HG03460 (cell line): ENCODE results near the gene LNX1.

Experiments used
- ATAC-seq: cut with Tn5 transposase; IDR thresholded peaks from one replicate; pipeline ENCODE4 v1.9.1; 2021; ENCODE audit not compliant: unreplicated experiment

LNX1 gene

DNA sequence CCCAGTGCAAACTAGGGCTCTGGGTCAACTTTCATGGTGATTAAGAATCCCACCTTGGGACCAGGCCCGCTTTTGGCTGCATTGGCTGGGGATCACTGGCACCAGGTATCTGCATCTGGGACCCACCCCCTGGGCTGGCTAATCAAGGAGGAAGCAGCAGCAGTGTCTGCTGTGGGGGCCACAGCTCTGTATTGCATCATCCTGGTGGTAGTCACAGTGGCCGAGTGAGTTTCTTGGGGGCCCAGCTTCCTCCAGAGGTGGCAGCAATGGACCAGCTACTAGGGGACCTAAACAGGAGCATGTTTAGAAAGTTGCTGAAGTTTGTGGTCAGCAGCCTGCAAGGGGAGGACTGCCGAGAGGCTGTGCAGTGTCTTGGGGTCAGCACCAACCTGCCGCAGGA, 15.7 kb downstream of the LNX1 start:
- no peak for ATAC-seq

DNA sequence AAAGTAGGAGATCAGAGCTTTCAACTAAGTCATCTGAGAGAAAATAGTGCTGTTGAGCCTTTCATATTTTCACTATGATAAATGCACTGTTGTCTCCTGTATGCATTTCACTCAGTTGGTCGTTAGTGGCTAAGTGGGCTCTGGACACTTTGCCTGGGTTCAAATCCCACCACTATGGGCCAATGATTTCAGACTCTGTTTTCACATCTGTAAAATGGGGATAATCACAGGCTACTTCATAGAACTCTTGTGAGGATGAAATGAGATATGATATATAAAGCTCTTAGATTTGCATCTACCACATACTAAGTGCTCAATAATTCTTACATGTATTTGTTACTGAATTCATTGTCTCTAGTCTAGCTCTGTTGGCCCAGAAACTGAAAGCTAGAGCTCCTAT, 16.8 kb downstream of the LNX1 start:
- no peak for ATAC-seq

DNA sequence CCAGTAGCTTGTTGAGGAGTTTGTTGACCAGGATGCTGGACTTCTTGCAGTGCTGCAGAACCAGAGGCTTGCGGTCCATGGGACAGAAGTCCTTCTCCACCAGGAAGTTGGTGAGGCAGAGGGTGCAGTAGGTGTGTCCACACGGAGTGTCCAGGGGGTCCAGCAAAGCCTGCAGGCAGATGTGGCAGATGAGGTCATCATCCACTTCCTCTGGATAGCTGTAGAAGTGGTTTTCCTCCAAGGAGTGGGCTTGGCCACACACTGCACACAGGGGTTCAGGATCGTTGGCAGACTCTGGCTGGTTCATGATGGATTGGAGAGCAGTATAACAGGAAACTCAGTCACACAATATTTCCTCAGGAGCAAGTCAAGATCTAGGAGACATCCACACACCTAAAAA, 17.6 kb downstream of the LNX1 start:
- ATAC-seq = no peak

DNA sequence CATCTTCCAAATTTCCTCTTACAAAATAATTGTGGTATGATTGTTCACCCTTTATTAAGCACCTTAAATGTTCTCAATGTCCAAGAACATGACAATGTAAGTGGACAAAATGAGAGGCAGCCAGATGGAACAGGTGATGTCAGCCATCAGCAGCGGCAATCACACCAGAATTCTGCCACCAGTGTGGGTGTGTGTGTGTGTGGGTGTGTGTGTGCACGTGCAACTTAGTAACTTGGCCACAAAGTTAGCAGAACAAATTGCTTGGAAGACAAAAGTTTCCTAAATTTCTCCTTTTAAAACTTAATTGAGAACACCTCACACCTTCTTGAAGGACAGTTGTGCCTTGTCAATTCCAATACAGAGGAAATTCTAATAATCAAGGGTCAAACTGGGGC, 18.7 kb downstream of the LNX1 start:
- no peak for ATAC-seq

DNA sequence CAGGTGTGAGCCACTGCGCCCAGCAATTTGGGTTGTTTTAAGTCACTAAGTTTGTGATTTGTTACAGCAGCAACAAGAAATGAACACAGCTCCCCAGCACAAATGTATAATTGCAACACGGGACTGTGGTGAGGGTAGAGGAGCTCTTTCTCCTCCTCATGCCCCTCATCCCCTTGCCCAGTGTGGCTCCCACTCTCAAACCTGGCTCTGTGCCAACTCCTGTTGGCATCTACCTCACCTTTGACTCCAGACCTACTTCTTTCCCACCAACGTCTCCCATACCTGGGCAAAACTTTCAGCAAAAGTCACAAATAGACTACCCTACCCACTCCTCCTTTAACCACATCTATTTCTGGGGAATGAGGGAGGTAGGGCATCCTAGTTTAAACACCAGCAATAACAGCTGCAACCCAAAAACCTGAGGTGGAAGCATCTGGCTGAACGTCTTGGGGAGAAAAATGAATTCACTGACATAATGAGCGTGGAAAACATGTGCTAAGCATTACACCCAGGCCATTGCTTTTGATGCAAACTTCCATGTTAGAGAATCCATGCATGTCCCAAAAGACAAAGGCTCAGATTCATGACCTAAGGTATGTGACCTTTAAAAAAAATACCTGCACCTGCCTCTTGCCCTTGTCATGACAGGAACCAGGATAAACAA, 19.2 kb downstream of the LNX1 start:
- ATAC-seq = no peak

DNA sequence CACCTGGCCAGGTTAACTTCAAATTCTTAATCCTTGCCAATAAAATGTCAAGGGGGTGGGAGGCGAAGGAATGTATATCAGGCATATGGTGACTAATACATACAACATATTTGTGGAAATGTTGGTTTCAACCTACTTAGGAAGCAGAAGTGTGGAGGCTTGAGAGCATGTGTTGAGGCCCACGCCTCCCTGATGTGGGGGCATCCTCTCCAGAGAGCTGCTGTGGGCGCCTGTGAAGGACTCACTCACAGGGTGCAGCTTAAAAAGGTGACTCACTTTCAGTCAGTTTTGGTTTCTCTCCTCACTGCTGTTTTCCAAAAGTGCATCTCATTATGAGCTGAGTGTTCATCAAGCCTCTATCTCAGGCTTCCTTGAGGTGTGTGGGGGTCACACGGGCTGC, 27.5 kb downstream of the LNX1 start:
- ATAC-seq = peak; percentile 68

DNA sequence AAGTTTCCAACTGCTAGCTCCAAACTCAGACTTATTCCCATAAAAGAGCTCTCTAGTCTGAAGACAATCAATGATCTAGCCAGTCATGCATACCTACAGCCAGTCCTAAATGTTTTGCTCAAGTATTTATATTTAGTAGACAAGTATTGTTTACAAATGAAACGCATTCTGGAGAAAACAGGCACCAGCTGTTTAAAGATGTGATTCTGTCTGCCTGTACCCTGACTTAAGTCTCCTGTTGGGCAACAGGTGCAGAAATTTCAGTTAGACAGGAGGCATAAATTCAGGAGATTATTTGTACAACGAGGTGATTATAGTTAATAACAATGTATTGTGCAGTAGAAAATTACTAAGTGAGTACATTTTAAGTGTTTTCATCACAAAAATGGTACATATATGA, 28.9 kb downstream of the LNX1 start:
- ATAC-seq = no peak

DNA sequence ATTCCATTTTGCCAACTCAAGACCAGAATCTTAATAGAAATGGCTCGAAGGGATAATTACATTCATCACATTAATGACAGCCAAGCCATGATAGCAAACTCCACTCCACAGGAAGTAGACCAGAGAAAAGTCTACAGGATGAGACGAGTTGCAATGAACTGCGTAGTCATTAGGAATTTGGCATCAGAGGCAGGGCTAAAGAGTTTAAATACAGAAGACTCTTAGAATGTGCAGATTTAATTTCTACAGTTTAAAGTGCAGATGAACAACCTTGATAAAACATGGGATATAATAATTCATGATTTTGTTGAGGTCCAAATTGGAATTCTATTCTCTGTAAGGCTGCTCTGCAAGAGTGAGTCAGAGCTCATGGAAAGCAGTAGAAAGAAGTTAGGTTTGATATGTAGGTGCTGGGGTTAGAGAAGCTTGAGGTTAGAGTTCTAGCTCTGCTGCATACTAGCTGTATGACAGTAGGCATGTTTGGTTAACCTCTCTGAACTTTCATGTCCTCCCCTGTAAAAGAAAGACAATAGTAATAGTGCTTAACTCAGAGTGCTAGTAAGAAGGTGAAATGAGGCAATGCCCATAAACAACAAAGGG, 32.2 kb downstream of the LNX1 start:
- ATAC-seq = no peak

DNA sequence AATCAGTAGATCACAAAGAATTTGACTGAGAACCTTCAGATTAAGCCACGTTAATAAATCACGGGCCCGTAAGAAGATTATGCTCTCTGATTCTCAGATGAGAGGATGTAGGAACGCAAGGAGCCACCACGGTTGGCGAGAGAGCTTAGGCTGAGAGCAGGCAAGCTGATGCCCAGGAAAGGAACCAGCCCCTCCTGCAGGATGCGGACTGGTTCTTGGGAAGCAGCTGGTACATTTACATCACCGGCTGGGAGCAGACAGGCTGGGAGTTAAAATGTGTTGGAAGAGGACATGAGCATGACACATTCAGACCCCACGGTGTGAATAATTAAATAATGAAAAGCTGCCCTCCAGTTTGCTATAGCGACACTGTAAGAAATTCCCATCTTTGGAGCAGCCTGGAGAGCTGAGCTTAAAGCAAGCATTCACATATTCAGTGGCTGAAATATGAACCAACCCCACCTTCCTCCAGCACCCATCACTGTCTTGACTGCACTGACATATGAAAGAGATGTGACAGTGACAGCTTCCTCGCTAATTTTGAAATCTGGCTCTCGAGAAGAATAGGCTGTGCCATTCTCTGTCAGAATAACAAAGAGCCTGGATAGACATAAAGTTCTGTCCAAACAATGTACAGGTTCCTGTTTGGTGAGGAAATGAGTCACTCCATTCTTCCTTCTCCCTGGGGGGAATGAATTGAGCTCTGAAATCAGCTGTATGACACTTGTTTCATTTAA, 33.1 kb downstream of the LNX1 start:
- ATAC-seq = no peak

DNA sequence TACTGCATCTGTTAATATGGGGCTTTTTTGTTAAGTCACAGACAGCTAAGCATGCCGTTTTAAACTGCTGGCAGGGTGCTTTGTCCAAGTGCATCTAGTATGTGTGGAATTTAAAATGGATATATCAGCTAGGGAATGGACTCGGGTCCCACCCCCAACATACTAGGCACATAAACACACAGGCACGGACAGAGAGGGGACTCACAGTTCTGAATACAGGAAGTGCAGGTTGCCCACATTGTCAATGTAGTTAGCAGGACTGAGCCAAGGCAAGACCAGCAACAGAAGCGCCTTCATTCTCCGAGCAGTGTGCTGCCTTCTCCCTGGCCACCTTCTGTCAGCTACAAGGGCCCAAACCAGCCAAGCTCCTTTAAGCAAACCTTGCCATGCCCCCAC, 33.6 kb downstream of the LNX1 start:
- ATAC-seq = no peak

DNA sequence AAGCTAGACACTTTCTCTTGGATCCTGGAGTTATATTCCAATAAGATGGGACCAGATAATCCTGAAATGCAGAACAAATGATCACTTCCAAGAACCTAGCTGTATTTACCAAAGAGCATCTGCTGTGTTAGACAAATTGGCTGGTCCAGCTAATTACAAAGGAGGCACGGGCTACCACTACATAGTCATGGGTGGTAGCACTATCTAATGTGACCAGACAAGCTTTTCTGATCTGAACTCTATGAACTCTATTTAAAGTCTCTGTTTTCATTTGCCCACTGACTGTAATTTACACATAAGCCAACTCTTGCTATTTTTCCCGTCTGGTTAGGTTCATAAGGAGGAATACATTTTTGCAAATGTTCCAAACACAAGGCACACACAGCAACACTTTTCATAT, 34.6 kb downstream of the LNX1 start:
- no peak for ATAC-seq

DNA sequence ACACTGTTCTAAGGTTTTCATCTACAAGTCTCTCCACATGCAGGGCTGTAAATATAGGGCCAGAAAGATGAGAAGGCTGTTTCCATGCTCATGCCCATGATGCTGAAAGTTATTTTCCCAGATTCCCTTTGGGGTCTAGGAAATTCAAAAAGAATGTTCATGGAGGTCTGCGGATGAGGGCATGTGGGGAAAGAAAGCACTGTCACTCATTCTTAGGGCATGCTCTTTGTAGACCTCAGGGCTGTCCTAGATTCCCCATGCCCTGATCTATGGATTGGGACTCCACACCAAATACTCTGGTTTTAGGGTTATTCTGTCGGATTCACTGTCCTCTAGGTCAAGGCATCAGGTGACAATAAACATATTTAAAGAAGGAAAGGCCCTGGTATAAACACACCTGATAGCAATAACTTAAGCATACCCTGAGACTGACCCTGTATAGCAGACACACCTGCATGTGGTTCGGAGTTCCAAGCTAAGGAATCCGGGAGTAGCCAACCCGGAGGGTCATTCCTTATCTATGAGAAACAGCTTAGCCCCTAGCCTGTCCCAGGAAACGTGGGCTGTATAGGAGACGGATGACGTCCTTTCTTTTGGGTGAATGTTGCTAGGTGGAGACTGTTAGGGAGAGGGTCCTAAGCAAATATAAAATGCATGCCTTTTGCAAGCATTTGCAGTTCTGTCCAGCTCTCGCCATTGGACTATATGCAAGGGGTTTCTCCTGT, 37.6 kb downstream of the LNX1 start:
- ATAC-seq = no peak

DNA sequence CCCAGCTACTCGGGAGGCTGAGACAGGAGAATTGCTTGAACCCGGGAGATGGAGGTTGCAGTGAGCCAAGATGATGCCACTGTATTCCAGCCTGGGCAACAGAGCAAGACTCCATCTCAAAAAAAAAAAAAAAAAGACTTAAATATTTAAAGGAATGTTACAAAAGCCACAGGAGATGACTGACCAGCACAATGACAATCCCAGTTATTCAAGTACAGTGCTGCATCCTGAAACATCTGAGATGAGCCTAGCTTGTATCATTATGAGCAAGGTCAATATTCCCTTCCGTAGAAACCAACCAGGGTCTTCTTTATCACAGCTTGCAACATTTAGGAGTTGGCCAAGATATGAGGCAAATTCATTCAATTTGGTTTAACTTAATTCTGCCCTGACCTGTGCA, 38.6 kb downstream of the LNX1 start:
- ATAC-seq = no peak

DNA sequence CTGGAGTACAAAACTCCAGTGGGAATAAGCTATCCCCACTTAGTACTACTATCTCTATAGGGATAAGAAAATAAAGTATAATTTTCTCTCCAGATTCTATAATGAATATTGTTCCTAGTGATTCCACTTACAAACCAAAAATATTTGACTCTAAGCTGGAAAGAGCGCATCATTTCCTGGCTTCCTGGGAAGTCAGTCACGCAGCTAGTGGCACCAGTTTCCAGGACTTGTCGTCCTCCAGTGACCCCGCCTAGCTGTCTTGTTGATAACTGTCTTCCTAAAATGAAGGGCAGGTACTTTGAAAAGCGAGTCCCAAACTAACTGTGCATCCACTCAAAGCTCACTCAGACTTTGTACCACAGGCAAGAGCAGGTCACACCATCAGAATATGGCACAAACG, 39.3 kb downstream of the LNX1 start:
- no peak for ATAC-seq

DNA sequence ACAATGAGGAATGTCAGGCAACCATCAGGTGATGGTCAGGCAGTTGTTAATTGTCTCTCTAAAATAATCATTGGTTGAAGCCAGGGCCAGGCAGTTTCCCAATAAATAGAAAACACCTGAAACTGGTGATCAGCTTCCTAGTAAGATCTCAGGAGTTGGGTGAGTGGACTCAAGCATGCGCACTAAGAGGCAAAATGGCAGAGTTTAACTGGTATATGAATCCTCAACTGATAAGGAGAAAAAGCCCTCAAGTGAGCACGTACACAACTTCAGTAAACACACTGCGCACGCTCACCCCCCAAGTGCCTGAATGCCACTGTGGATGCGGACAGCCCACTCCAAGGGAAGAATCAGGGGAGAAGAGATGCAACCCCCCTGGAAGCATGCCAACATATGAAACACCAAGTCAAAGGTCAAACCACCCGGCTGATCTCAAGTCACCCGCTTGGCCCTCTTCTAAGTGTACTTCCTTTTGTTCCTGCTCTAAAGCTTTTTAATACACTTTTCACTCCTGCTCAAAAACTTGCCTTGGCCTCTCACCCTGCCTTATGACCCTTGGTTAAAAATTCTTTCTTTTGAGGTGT, 39.9 kb downstream of the LNX1 start:
- ATAC-seq = no peak

DNA sequence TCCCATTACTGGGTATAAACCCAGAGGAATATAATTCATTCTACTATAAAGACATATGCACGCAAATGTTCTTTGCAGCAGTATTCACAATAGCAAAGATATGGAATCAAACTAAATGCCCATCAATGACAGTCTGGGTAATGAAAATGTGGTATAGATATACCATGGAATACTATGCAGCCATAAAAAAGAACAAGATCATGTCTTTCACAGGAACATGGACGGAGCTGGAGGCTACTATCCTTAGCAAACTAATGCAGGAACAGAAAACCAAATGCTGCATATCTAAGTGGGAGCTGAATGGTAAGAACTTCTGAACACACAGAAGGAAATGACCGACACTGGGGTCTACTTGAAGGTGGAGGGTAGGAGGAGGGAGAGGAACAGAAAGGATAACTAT, 42.6 kb downstream of the LNX1 start:
- no peak for ATAC-seq

DNA sequence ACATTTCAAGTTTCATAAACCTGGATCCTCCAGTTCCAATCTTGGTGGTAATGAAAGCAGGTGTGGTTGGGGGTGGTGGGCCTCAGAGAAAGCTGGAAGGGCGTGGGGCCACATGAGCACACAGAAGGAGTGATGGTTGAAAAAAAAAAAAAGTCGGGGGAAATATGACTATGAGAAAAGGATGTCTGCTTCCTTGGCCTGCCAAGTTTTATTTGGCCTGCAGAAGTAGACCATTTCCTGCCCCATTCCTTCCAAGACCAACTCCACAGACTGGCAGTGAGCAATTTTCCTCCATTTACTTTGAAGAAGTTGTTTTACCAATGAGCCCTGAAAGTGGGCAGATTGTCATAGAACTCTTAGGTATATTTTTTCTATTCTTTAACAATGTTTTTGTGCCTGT, 43.3 kb downstream of the LNX1 start:
- no peak for ATAC-seq

DNA sequence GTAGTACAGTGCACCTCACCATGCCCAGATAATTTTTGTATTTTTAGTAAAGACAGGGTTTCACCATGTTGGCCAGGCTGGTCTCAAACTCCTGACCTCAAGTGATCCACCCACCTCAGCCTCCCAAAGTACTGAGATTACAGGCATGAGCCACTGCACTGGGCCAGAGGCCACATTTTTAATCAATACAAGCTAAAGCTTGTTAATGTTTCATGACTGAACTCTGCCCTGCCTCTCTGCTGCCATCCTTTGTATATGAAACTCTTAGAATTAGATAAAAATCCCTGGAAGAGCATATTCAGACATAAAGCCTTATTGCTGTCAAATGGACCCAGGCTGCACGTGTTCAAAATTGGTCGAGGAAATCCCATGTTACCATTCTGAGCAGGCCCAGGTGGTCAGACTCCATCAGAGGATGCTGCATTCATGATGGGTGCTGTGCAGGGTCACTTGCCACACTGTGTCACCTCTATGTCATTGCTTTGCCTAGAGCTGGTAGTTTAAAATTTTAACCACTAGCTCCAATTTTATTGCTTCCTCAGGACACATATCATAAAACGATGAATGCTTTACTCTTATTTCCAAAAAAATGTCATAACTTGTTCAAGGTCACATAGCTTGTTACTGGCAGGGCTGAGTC, 45.2 kb downstream of the LNX1 start:
- ATAC-seq = no peak

DNA sequence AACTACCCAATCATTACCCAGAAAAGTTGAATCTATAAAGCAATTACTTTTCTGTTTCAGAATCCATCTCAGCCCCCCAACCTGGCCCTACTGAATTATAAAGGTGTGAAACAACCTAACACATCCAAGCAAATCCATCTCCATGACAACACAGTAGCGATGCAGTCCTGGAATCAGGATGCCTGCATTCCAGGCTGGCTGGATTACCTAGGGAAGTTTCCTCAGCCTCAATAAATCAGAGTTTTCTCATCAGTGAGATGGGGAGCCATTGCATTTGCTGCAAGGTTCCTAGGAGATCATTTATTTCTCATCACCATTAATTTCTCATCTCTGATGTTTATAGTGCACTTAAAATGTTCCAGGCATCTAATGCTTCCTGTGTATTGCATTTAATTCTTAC, 46.0 kb downstream of the LNX1 start:
- ATAC-seq = no peak

DNA sequence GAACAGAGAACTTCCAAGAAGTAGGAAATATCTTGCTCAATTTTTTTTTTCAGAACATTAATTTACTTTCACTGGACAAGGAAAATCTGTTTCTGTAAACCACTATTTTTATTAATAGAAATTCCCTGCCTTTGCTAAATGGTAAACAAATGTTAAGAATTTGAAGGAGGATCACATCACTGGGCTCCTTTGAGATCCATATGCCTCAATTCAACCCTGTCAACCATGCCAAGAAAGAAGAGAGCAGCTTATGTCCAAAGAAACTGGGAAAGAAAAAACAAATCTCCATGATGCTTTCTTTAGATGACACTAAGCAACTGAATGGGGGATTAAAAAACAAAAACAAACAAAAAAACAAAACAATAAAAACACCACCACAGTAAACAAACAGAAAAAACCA, 47.7 kb downstream of the LNX1 start:
- ATAC-seq = no peak

DNA sequence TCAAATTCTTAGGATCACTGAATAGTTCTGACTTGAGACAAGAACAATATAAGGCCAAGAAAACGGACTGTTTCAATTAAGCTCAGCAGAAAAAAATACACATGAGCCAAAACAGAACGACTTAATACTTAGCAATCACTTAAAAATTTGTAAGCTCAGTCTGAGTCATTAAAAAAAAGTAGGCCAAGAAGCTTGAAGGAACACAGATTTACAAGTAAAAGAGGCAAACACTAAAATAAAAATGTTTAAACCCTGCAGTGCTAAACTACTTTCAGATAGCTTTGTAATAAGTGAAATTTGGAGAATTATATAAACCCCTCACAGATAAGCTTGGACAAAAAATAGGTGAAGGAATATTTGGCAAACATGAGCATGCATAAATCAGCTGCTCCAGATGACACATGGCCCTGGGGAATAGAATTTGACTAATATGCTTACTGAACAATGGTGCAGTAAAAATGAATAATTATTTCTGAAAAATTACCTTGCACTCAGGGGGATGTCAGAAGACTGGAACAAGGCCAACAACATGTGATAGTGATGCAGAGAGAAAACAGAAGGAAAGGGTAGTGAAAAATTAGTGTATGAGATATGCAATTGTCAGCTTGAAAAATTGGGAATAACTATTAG, 49.6 kb downstream of the LNX1 start:
- ATAC-seq = no peak
